ENCODE measurements around the gene CCSER1.

DNA sequence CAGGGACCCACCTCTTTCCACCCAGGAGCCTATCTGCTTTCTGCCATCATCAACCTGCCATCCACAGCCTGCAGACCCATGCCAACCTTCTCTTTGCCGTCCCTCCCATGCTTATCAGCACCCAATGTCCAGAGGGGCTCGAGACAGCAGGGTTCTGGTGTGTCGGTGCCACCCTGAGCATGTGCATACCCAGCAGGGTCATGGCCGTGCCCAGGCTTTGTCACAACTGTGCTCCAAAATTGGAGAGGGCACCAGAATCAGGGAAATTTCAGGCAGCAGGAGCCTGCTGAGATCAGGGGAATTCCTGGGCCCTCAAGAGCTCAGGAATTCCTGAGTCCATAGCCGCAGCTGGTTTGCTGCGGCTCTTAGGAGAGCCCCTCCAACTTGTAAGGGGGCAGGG, 330.6 kb downstream of the CCSER1 start:
- TF ChIP-seq, protein P1, sequence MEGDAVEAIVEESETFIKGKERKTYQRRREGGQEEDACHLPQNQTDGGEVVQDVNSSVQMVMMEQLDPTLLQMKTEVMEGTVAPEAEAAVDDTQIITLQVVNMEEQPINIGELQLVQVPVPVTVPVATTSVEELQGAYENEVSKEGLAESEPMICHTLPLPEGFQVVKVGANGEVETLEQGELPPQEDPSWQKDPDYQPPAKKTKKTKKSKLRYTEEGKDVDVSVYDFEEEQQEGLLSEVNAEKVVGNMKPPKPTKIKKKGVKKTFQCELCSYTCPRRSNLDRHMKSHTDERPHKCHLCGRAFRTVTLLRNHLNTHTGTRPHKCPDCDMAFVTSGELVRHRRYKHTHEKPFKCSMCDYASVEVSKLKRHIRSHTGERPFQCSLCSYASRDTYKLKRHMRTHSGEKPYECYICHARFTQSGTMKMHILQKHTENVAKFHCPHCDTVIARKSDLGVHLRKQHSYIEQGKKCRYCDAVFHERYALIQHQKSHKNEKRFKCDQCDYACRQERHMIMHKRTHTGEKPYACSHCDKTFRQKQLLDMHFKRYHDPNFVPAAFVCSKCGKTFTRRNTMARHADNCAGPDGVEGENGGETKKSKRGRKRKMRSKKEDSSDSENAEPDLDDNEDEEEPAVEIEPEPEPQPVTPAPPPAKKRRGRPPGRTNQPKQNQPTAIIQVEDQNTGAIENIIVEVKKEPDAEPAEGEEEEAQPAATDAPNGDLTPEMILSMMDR (IDR thresholded peaks at IDR 0.05; ENCODE audit: borderline replicate concordance, extremely low read depth, low read length, poor library complexity, severe bottlenecking), result no peak
- TF ChIP-seq EZH2 (IDR thresholded peaks at IDR 0.05; ENCODE audit: borderline replicate concordance, low read depth, low read length, severe bottlenecking), result no peak
